GM12878 (cell line): Measurements from ENCODE around the gene GGACT. TPM values are rescaled to one million over a fixed set of nuclear protein-coding genes. Genes with fewer than 3 reads are reported as not detected.

Experiments
- ATAC-seq: fragments of 200-7000 bp; cut with Tn5 transposase; 3 replicates; pipeline ENCODE4 v1.9.1; 2020; ENCODE audit warnings: mild to moderate bottlenecking, moderate library complexity
- BruUV-seq: library from RNA; stranded (reverse); fragments of 400-500 nt; replicated peaks from 2 replicates; lab custom pipeline; 2021; lab: Mats Ljungman, UMichigan
- CTCF ChIA-PET: fragments of 300-600 bp; sonication (Branson Sonifier 250); formaldehyde crosslinking; extraction: SDS; loops from one replicate; lab custom pipeline; 2021; ENCODE audit warnings: inconsistent platforms; lab: Yijun Ruan, JAX
- POLR2A ChIA-PET: fragments of 350-600 bp; formaldehyde crosslinking; extraction: SDS; loops from one replicate; lab custom pipeline; 2021; ENCODE audit warnings: inconsistent platforms; lab: Charles Lee
- RAD21 ChIA-PET: fragments of 300-600 bp; sonication (Branson Sonifier 250); formaldehyde crosslinking; loops from one replicate; lab custom pipeline; 2023; ENCODE audit warnings: antibody characterized with exemption; ENCODE audit not compliant: unreplicated experiment; lab: Charles Lee
- SMC1A ChIA-PET: fragments of 300-600 bp; sonication (Branson Sonifier 250); formaldehyde crosslinking; loops from one replicate; lab custom pipeline; 2023; ENCODE audit not compliant: unreplicated experiment, uncharacterized antibody; lab: Charles Lee
- DNase-seq: peaks from one replicate; pipeline ENCODE4 v3.0.0-alpha.2; 2011; ENCODE audit warnings: low read depth, low spot score
- FAIRE-seq: peaks from 3 replicates; lab custom pipeline; 2011; peaks lifted over from hg19 to GRCh38; lab: Jason Lieb, UNC
- H2AFZ ChIP-seq: 2 replicates; pipeline ENCODE4 v1.6.0; 2011; ENCODE audit warnings: low read depth, low read length, control low read depth; ENCODE audit not compliant: control insufficient read depth
- H3K27ac ChIP-seq: 2 replicates; pipeline ENCODE4 v1.5.1; 2011; ENCODE audit warnings: control low read depth; ENCODE audit not compliant: control insufficient read depth, insufficient read depth
- H3K27me3 ChIP-seq, 2 experiments: replicated peaks in 1 of 2; 2 replicates each; pipeline versions ENCODE4 v1.6.0 to v1.6.1; 2011; ENCODE audit warnings: low read length in 1 of 2; ENCODE audit not compliant: control insufficient read depth in 2 of 2, insufficient read depth in 2 of 2
- H3K36me3 ChIP-seq, 2 experiments: 2 replicates each; pipeline ENCODE4 v1.5.1; 2011; ENCODE audit warnings: low read length in 1 of 2; ENCODE audit not compliant: control insufficient read depth in 2 of 2, insufficient read depth in 2 of 2
- H3K4me1 ChIP-seq: 2 replicates; pipeline ENCODE4 v1.6.1; 2011; ENCODE audit warnings: mild to moderate bottlenecking, low read length, moderate library complexity, mixed read lengths; ENCODE audit not compliant: control insufficient read depth, insufficient read depth
- H3K4me2 ChIP-seq: 2 replicates; pipeline ENCODE4 v1.6.0; 2011; ENCODE audit warnings: control low read depth; ENCODE audit not compliant: control insufficient read depth, insufficient read depth
- H3K4me3 ChIP-seq: fragments of 200-600 bp; sonication (generic); 2 replicates; pipeline ENCODE4 v1.5.1; 2016
- H3K79me2 ChIP-seq: 2 replicates; pipeline ENCODE4 v1.6.0; 2011; ENCODE audit warnings: low read length; ENCODE audit not compliant: control insufficient read depth, insufficient read depth
- H3K9ac ChIP-seq: 2 replicates; pipeline ENCODE4 v1.8.0; 2011; ENCODE audit warnings: low read length, control low read depth, mixed read lengths; ENCODE audit not compliant: control insufficient read depth, insufficient read depth
- H3K9me3 ChIP-seq: replicated peaks from 3 replicates; pipeline ENCODE4 v1.5.1; 2011; ENCODE audit warnings: mild to moderate bottlenecking, low read length; ENCODE audit not compliant: control insufficient read depth, insufficient read depth
- H4K20me1 ChIP-seq: 2 replicates; pipeline ENCODE4 v1.6.0; 2011; ENCODE audit not compliant: control insufficient read depth, insufficient read depth
- BACH1 ChIP-seq: fragments of 450-650 bp; IDR thresholded peaks from 2 replicates; pipeline ENCODE4 v1.6.1; 2017; ENCODE audit warnings: mild to moderate bottlenecking, borderline replicate concordance
- BRCA1 ChIP-seq: IDR thresholded peaks from 2 replicates; pipeline ENCODE4 v1.6.1; 2011; ENCODE audit warnings: low read depth, low read length, improper control_type of control experiment
- CBFB ChIP-seq: IDR thresholded peaks from 2 replicates; pipeline ENCODE4 v1.6.1; 2016; ENCODE audit warnings: antibody characterized with exemption, low read depth
- EGR1 ChIP-seq, 2 experiments: IDR thresholded peaks; 1 replicate in 1 of 2; 2 replicates in 1 of 2; pipeline ENCODE4 v1.6.1; 2011 to 2012; ENCODE audit warnings: low read depth in 2 of 2, low read length in 2 of 2, borderline replicate concordance in 1 of 2, mild to moderate bottlenecking in 1 of 2, moderate library complexity in 1 of 2
- HDGF ChIP-seq: fragments of 450-650 bp; IDR thresholded peaks from 2 replicates; pipeline ENCODE4 v1.6.1; 2016; ENCODE audit warnings: antibody characterized with exemption
- JUND ChIP-seq: IDR thresholded peaks from 2 replicates; pipeline ENCODE4 v1.6.1; 2012; ENCODE audit warnings: low read depth, mild to moderate bottlenecking, low read length, improper control_type of control experiment, moderate library complexity
- NBN ChIP-seq: fragments of 450-650 bp; IDR thresholded peaks from 2 replicates; pipeline ENCODE4 v1.6.1; 2016
- PML ChIP-seq: IDR thresholded peaks from 2 replicates; pipeline ENCODE4 v1.6.1; 2012; ENCODE audit warnings: low read length, inconsistent platforms
- WGBS: methylation state at CpG from one replicate; pipeline ENCODE4 v1.1.6; 2016; ENCODE audit warnings: low lambda C conversion rate; ENCODE audit not compliant: insufficient replicate concordance, insufficient coverage; ENCODE audit errors: missing lambda C conversion rate; 5-methylcytosine and 5-hydroxymethylcytosine counted together
- in situ Hi-C: fragments of 300-500 bp; cut with MboI; formaldehyde crosslinking; loops from 9 replicates; pipeline ENCODE4 v1.14.3; 2018; ENCODE audit warnings: mixed read lengths
- intact Hi-C: fragments of 100-400 bp; cut with micrococcal nuclease; formaldehyde crosslinking; loops from one replicate; pipeline ENCODE4 v1.14.2; 2022; ENCODE audit not compliant: unreplicated experiment
- polyA plus RNA-seq, 11 experiments: library from polyadenylated mRNA; depleted of rRNA in 4 of 11; unstranded in 6 of 11; stranded (reverse) in 5 of 11; fragments of >200 nt; fragmentation: Nextera tagmentation in 4 of 11; fragmentation: Illumina TruSeq in 1 of 11; extraction: Ambion mirVana in 4 of 11; extraction: Trizol in 1 of 11; gene quantifications; 1 replicate in 1 of 11; 2 replicates in 10 of 11; pipeline versions ENCODE4 v1.2.1 to v1.2.3, GENCODE V29; 2011 to 2016; ENCODE audit warnings: inconsistent platforms in 2 of 11, missing spikeins in 2 of 11, low read depth in 1 of 11
- total RNA-seq, 4 experiments: library from RNA; depleted of rRNA in 3 of 4; stranded (reverse); fragments of >200 nt in 3 of 4; fragmentation: Illumina TruSeq in 1 of 4; extraction: Trizol in 1 of 4; gene quantifications; 2 replicates each; pipeline versions ENCODE4 v1.2.1 to v1.2.3, GENCODE V29; 2013 to 2021
- TF ChIP-seq, protein P1 (sequence below): IDR thresholded peaks from 2 replicates; pipeline ENCODE4 v1.6.1; 2012; ENCODE audit warnings: low read depth, low read length, improper control_type of control experiment
- TF ChIP-seq, protein P2 (sequence below): fragments of 450-650 bp; IDR thresholded peaks from 2 replicates; pipeline ENCODE4 v1.6.1; 2016; ENCODE audit warnings: mild to moderate bottlenecking, moderate library complexity, borderline replicate concordance
- TF ChIP-seq, protein P3 (sequence below): fragments of 450-650 bp; formaldehyde crosslinking; IDR thresholded peaks from 2 replicates; pipeline ENCODE4 v1.4.0; 2022; ENCODE audit warnings: mild to moderate bottlenecking, moderate library complexity
- TF ChIP-seq, protein P4 (sequence below): fragments of 450-650 bp; IDR thresholded peaks from 2 replicates; pipeline ENCODE4 v1.6.1; 2017; ENCODE audit warnings: mild to moderate bottlenecking, low read depth, inconsistent platforms; ENCODE audit not compliant: poor library complexity, severe bottlenecking

The GGACT gene
- total and polyA plus RNA-seq, 10 of the 15 experiments (the other 5 are each of a cell fraction or from before 2014, with no cell fraction given), result 0.61 to 8.8 (median 4.2) TPM

DNA sequence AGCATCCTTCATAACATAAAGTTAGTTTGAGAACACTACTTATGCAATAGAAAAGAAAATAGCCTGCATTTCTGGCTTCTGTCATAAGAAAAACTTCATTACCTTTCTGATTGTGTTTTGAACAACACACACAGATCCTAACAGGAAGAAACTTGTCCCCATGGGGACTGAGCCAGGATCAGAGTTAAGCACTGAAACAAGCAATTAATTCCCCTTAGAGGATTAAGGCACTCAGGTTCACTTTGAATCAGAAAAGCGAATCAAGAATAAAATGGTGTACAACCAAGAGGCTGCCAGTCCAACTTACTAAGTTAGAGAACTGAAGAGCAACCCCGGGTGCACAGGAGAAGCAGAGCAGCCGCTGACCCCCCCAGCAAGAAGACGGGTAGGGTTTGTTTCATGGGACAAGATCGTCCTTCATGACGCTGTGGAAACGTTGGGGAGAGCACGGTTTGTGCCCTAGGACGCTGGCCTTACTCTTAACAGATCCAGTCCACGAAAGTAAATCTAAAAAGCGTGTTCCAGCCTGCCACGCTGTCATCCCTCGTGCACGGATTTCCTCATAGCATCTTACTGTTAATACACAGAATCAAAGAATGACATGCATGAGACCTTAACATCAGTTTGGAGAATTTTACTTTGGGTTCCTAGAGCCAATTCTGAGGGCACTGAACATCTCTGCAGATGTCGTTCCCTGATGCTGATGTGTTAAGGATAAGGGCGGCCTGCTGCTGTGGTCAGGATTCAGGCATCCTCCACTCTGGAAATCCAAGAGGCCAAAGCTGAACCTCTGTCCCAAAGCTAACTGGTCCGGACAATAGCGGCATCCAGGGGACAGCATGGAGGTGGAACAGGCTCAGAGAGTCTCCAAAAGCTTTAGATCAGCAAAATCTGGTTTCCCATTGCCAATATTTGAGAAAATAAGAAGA, 46.4 kb downstream of the GGACT start:
- no peaks in the 10 kb centered on the region for H3K27me3 ChIP-seq
- H3K4me3 ChIP-seq, result no peak overlapping the region
- H3K4me2 ChIP-seq, result no peak overlapping the region; the same call in 1 of the 2 replicates
- H2AFZ ChIP-seq, result no peak overlapping the region
- ChIA-PET RAD21 (no interaction called here), SMC1A (interaction anchor here (0.8 kb wide), 1 partner anchor 656 kb away, joined by 3 read pairs; no protein-coding TSS in a partner anchor), CTCF (interaction anchor here (1.1 kb wide), 1 partner anchor 11 kb away, joined by 4 read pairs; no protein-coding TSS in a partner anchor), POLR2A (no interaction called here)
- H4K20me1 ChIP-seq, result no peaks in the 10 kb centered on the region
- in situ Hi-C loops (no loop called here), intact Hi-C loops (loop anchor here (10.0 kb wide), 1 partner anchor 887 kb away; no protein-coding TSS in a partner anchor)
- H3K79me2 ChIP-seq, result no peaks in the 10 kb centered on the region
- BruUV-seq, result no TSS peak
- ATAC-seq (no peak), FAIRE-seq (no peak), DNase-seq (no peak)
- H3K9ac ChIP-seq, result no peak overlapping the region
- H3K9me3 ChIP-seq, result no peaks in the 10 kb centered on the region
- 96% methylated on average over 18 of the region's 18 CpGs for WGBS
- peaks cover 6% of the 10 kb centered on the region for H3K4me1 ChIP-seq
- H3K27ac ChIP-seq, result no peak overlapping the region
- no peaks in the 10 kb centered on the region for H3K36me3 ChIP-seq
- no peak for TF ChIP-seq NBN
- TF ChIP-seq CBFB, result no peak
- TF ChIP-seq BRCA1, result no peak
- no peak for TF ChIP-seq BACH1
- TF ChIP-seq, protein P1, sequence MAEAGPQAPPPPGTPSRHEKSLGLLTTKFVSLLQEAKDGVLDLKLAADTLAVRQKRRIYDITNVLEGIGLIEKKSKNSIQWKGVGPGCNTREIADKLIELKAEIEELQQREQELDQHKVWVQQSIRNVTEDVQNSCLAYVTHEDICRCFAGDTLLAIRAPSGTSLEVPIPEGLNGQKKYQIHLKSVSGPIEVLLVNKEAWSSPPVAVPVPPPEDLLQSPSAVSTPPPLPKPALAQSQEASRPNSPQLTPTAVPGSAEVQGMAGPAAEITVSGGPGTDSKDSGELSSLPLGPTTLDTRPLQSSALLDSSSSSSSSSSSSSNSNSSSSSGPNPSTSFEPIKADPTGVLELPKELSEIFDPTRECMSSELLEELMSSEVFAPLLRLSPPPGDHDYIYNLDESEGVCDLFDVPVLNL, result no peak
- TF ChIP-seq, protein P2, sequence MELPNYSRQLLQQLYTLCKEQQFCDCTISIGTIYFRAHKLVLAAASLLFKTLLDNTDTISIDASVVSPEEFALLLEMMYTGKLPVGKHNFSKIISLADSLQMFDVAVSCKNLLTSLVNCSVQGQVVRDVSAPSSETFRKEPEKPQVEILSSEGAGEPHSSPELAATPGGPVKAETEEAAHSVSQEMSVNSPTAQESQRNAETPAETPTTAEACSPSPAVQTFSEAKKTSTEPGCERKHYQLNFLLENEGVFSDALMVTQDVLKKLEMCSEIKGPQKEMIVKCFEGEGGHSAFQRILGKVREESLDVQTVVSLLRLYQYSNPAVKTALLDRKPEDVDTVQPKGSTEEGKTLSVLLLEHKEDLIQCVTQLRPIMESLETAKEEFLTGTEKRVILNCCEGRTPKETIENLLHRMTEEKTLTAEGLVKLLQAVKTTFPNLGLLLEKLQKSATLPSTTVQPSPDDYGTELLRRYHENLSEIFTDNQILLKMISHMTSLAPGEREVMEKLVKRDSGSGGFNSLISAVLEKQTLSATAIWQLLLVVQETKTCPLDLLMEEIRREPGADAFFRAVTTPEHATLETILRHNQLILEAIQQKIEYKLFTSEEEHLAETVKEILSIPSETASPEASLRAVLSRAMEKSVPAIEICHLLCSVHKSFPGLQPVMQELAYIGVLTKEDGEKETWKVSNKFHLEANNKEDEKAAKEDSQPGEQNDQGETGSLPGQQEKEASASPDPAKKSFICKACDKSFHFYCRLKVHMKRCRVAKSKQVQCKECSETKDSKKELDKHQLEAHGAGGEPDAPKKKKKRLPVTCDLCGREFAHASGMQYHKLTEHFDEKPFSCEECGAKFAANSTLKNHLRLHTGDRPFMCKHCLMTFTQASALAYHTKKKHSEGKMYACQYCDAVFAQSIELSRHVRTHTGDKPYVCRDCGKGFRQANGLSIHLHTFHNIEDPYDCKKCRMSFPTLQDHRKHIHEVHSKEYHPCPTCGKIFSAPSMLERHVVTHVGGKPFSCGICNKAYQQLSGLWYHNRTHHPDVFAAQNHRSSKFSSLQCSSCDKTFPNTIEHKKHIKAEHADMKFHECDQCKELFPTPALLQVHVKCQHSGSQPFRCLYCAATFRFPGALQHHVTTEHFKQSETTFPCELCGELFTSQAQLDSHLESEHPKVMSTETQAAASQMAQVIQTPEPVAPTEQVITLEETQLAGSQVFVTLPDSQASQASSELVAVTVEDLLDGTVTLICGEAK, result no peak
- TF ChIP-seq JUND, result no peak
- no peak for TF ChIP-seq PML
- TF ChIP-seq EGR1 (IDR thresholded peaks at IDR 0.05; ENCODE audit: borderline replicate concordance in 1 of 2, low read depth in 2 of 2, low read length in 2 of 2), result no peak
- TF ChIP-seq, protein P3, sequence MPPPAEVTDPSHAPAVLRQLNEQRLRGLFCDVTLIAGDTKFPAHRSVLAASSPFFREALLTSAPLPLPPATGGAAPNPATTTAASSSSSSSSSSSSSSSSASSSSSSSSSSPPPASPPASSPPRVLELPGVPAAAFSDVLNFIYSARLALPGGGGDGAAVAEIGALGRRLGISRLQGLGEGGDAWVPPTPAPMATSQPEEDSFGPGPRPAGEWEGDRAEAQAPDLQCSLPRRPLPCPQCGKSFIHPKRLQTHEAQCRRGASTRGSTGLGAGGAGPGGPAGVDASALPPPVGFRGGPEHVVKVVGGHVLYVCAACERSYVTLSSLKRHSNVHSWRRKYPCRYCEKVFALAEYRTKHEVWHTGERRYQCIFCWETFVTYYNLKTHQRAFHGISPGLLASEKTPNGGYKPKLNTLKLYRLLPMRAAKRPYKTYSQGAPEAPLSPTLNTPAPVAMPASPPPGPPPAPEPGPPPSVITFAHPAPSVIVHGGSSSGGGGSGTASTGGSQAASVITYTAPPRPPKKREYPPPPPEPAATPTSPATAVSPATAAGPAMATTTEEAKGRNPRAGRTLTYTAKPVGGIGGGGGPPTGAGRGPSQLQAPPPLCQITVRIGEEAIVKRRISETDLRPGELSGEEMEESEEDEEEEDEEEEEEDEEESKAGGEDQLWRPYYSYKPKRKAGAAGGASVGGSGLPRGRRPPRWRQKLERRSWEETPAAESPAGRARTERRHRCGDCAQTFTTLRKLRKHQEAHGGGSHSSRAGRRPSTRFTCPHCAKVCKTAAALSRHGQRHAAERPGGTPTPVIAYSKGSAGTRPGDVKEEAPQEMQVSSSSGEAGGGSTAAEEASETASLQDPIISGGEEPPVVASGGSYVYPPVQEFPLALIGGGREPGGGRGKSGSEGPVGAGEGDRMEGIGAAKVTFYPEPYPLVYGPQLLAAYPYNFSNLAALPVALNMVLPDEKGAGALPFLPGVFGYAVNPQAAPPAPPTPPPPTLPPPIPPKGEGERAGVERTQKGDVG (CRISPR knock-in tag), result no peak
- no peak for TF ChIP-seq HDGF
- TF ChIP-seq, protein P4, sequence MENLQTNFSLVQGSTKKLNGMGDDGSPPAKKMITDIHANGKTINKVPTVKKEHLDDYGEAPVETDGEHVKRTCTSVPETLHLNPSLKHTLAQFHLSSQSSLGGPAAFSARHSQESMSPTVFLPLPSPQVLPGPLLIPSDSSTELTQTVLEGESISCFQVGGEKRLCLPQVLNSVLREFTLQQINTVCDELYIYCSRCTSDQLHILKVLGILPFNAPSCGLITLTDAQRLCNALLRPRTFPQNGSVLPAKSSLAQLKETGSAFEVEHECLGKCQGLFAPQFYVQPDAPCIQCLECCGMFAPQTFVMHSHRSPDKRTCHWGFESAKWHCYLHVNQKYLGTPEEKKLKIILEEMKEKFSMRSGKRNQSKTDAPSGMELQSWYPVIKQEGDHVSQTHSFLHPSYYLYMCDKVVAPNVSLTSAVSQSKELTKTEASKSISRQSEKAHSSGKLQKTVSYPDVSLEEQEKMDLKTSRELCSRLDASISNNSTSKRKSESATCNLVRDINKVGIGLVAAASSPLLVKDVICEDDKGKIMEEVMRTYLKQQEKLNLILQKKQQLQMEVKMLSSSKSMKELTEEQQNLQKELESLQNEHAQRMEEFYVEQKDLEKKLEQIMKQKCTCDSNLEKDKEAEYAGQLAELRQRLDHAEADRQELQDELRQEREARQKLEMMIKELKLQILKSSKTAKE, result no peak
